DND-41 (cell line): Measurements from ENCODE around the gene CACNB3.

Experiments
- EZH2 ChIP-seq: IDR thresholded peaks from 3 replicates; pipeline ENCODE4 v1.6.1; 2012; ENCODE audit warnings: borderline replicate concordance, low read depth, mild to moderate bottlenecking, moderate library complexity, low read length, inconsistent platforms; ENCODE audit not compliant: severe bottlenecking
- TF ChIP-seq, protein P1 (sequence below): IDR thresholded peaks from 2 replicates; pipeline ENCODE4 v1.5.1; 2012; ENCODE audit warnings: borderline replicate concordance, low read length, moderate library complexity, mild to moderate bottlenecking; ENCODE audit not compliant: poor library complexity, severe bottlenecking; ENCODE audit errors: extremely low read depth

DNA sequence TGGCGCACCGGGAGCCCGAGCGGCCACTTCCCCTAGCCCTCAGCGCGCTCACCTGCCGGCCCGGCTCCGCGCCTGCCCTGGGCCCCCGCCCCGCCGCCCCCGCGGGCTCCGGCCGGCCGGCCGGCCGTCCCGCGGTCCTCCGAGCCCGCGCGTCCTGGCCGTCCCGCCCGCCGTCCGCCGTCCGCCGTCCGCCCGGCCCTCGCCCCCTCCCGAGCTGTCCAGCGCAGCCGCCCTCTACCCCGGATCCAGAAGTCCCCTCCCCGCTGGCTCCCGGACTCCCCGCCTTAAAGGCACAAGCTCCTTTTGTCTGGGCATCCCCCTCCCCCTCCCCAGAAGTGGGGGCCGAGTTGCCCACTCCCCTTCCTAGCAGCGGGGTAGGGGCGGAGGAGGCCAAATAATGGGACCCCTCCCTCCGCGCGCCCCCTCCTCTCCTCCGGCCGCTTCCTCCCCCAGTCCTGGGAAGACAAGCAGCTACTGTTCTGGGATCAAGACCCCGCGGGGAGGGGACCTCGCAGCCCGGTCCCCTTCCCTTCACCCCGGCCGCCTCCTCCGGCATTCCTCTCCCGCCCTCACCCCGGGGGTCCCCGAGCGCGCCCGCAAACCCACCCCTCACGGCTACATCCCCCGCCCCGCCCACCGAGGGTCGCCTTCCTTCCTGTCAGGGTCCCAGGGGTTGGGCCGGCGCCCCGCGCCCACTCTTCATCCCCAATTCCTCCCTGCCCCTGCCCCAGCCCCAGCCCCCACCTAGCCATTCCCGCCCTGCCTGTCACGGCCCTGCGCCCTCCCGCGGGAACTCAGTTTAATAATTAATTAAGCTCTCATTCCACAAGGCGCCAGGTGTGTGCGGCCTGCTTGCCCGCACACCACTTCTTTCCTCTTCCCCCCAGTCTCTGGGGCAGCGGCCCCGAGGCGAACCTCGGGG lies 29.2 kb upstream of the CACNB3 start, which contains the start of gene ADCY6:
- TF ChIP-seq, protein P1, sequence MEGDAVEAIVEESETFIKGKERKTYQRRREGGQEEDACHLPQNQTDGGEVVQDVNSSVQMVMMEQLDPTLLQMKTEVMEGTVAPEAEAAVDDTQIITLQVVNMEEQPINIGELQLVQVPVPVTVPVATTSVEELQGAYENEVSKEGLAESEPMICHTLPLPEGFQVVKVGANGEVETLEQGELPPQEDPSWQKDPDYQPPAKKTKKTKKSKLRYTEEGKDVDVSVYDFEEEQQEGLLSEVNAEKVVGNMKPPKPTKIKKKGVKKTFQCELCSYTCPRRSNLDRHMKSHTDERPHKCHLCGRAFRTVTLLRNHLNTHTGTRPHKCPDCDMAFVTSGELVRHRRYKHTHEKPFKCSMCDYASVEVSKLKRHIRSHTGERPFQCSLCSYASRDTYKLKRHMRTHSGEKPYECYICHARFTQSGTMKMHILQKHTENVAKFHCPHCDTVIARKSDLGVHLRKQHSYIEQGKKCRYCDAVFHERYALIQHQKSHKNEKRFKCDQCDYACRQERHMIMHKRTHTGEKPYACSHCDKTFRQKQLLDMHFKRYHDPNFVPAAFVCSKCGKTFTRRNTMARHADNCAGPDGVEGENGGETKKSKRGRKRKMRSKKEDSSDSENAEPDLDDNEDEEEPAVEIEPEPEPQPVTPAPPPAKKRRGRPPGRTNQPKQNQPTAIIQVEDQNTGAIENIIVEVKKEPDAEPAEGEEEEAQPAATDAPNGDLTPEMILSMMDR: no peak
- no peak for TF ChIP-seq EZH2
